HepG2 (cell line): ENCODE measurements around the gene ARHGAP45. TPM values are rescaled to one million over a fixed set of nuclear protein-coding genes. Genes with fewer than 3 reads are reported as not detected.

ENCODE experiments used
- ARNT2 ChIP-seq: sonication (generic); formaldehyde crosslinking; IDR thresholded peaks from 2 replicates; pipeline ENCODE4 v1.8.0; 2022; ENCODE audit warnings: mild to moderate bottlenecking, low read depth, missing genetic modification reagents, moderate library complexity
- BORCS8-MEF2B ChIP-seq: sonication (generic); formaldehyde crosslinking; IDR thresholded peaks from 2 replicates; pipeline ENCODE4 v1.8.0; 2022; ENCODE audit warnings: mild to moderate bottlenecking, missing genetic modification reagents
- ELF4 ChIP-seq: sonication (generic); formaldehyde crosslinking; IDR thresholded peaks from 2 replicates; pipeline ENCODE4 v1.5.0; 2020; ENCODE audit warnings: missing genetic modification reagents, mild to moderate bottlenecking, moderate library complexity, borderline replicate concordance
- FOXO1 ChIP-seq: sonication (generic); formaldehyde crosslinking; IDR thresholded peaks from 2 replicates; pipeline ENCODE4 v1.4.0; 2020; ENCODE audit warnings: missing genetic modification reagents
- GLI4 ChIP-seq: sonication (generic); formaldehyde crosslinking; IDR thresholded peaks from 2 replicates; pipeline ENCODE4 v1.5.1; 2020; ENCODE audit warnings: missing genetic modification reagents, mild to moderate bottlenecking, moderate library complexity, borderline replicate concordance
- IRF2 ChIP-seq: IDR thresholded peaks from 2 replicates; pipeline ENCODE4 v1.6.1; 2018; ENCODE audit warnings: missing genetic modification reagents, missing compliant biosample characterization
- KDM1A ChIP-seq: IDR thresholded peaks from 2 replicates; pipeline ENCODE4 v1.6.1; 2016; ENCODE audit warnings: missing compliant biosample characterization
- MAF1 ChIP-seq: sonication (generic); formaldehyde crosslinking; IDR thresholded peaks from 2 replicates; pipeline ENCODE4 v1.5.0; 2020; ENCODE audit warnings: missing genetic modification reagents, borderline replicate concordance
- MAFF ChIP-seq: IDR thresholded peaks from 2 replicates; pipeline ENCODE4 v1.6.1; 2011; ENCODE audit warnings: low read depth, low read length, improper control_type of control experiment
- MEIS1 ChIP-seq: sonication (generic); formaldehyde crosslinking; IDR thresholded peaks from 2 replicates; pipeline ENCODE4 v1.9.0; 2021; ENCODE audit warnings: mild to moderate bottlenecking, missing genetic modification reagents, moderate library complexity, borderline replicate concordance
- MYC ChIP-seq: sonication (generic); formaldehyde crosslinking; IDR thresholded peaks from 2 replicates; pipeline ENCODE4 v1.9.0; 2021; ENCODE audit warnings: missing genetic modification reagents, borderline replicate concordance
- NRL ChIP-seq: sonication (generic); formaldehyde crosslinking; IDR thresholded peaks from 2 replicates; pipeline ENCODE4 v1.5.0; 2020; ENCODE audit warnings: missing genetic modification reagents, mild to moderate bottlenecking, moderate library complexity, borderline replicate concordance
- REL ChIP-seq: sonication (generic); formaldehyde crosslinking; conservative IDR thresholded peaks from 2 replicates; pipeline ENCODE4 v1.8.0; 2022; ENCODE audit warnings: mild to moderate bottlenecking, missing genetic modification reagents, moderate library complexity
- RXRB ChIP-seq: IDR thresholded peaks from 2 replicates; pipeline ENCODE4 v1.6.1; 2016; ENCODE audit warnings: borderline replicate concordance, missing genetic modification reagents, missing compliant biosample characterization
- SRSF1 ChIP-seq: fragments of 200-400 bp; formaldehyde crosslinking; optimal IDR thresholded peaks from 2 replicates; pipeline ENCODE3; 2017; ENCODE audit warnings: mild to moderate bottlenecking, low read depth, low read length, moderate library complexity
- SUZ12 ChIP-seq: fragments of 150-350 bp; IDR thresholded peaks from 2 replicates; pipeline ENCODE4 v1.6.1; 2014; ENCODE audit warnings: low read depth, low read length
- TGIF2 ChIP-seq: IDR thresholded peaks from 2 replicates; pipeline ENCODE4 v1.6.1; 2016; ENCODE audit warnings: control low read depth, missing compliant biosample characterization
- TOE1 ChIP-seq: sonication (generic); formaldehyde crosslinking; IDR thresholded peaks from 2 replicates; pipeline ENCODE4 v1.4.0; 2020; ENCODE audit warnings: mild to moderate bottlenecking, missing genetic modification reagents
- YY1 ChIP-seq: IDR thresholded peaks from 2 replicates; pipeline ENCODE4 v1.6.1; 2011; ENCODE audit warnings: low read length, low read depth, moderate library complexity, mild to moderate bottlenecking; ENCODE audit not compliant: insufficient read depth, insufficient replicate concordance
- ZBTB20 ChIP-seq: sonication (generic); formaldehyde crosslinking; IDR thresholded peaks from 2 replicates; pipeline ENCODE4 v1.8.1; 2023; ENCODE audit warnings: missing genetic modification reagents, low read depth, mild to moderate bottlenecking, borderline replicate concordance
- ZFP37 ChIP-seq: sonication (generic); formaldehyde crosslinking; IDR thresholded peaks from 2 replicates; pipeline ENCODE4 v1.4.0; 2020; ENCODE audit warnings: missing genetic modification reagents, borderline replicate concordance
- ZFP41 ChIP-seq: sonication (generic); formaldehyde crosslinking; IDR thresholded peaks from 2 replicates; pipeline ENCODE4 v1.4.0; 2020; ENCODE audit warnings: mild to moderate bottlenecking, missing genetic modification reagents, borderline replicate concordance
- ZNF17 ChIP-seq: sonication (generic); formaldehyde crosslinking; IDR thresholded peaks from 2 replicates; pipeline ENCODE4 v1.5.0; 2020; ENCODE audit warnings: mild to moderate bottlenecking, missing genetic modification reagents
- ZNF441 ChIP-seq: sonication (generic); formaldehyde crosslinking; IDR thresholded peaks from 2 replicates; pipeline ENCODE4 v1.7.0; 2021; ENCODE audit warnings: missing genetic modification reagents, borderline replicate concordance
- ZSCAN22 ChIP-seq: sonication (generic); formaldehyde crosslinking; IDR thresholded peaks from 2 replicates; pipeline ENCODE4 v1.4.0; 2020; ENCODE audit warnings: mild to moderate bottlenecking, missing genetic modification reagents
- polyA plus RNA-seq, 8 experiments: library from polyadenylated mRNA; depleted of rRNA in 3 of 8; stranded (reverse) in 7 of 8; unstranded in 1 of 8; fragments of >200 nt; fragmentation: Illumina TruSeq in 4 of 8; extraction: Trizol in 4 of 8; gene quantifications; 2 replicates each; pipeline versions ENCODE4 v1.2.1 to v1.2.3, GENCODE V29; 2011 to 2016; ENCODE audit warnings: low read depth in 4 of 8, missing spikeins in 1 of 8, mixed read lengths in 1 of 8; ENCODE audit not compliant: insufficient read depth in 1 of 8
- total RNA-seq, 5 experiments: library from RNA; depleted of rRNA; stranded (reverse); fragments of >200 nt; fragmentation: Illumina TruSeq; extraction: Trizol; gene quantifications; 2 replicates each; pipeline ENCODE4 v1.2.3, GENCODE V29; 2016; ENCODE audit warnings: low read depth in 1 of 5
- TF ChIP-seq, protein P1 (sequence below): sonication (generic); formaldehyde crosslinking; IDR thresholded peaks from 2 replicates; pipeline ENCODE4 v1.4.0; 2020; ENCODE audit warnings: missing genetic modification reagents, borderline replicate concordance
- TF ChIP-seq, protein P2 (sequence below): sonication (generic); formaldehyde crosslinking; IDR thresholded peaks from 2 replicates; pipeline ENCODE4 v1.8.0; 2022; ENCODE audit warnings: missing genetic modification reagents, mild to moderate bottlenecking, moderate library complexity, borderline replicate concordance
- TF ChIP-seq, protein P3 (sequence below): sonication (generic); formaldehyde crosslinking; IDR thresholded peaks from 2 replicates; pipeline ENCODE4 v1.5.0; 2020; ENCODE audit warnings: missing genetic modification reagents

ARHGAP45 gene
- total and polyA plus RNA-seq, 2 of the 13 experiments (the other 11 are each of a cell fraction or from before 2014, with no cell fraction given) = 0.84 to 32.0 TPM

GRCh38 chr19:1102407-1103131, 35.6 kb downstream of the ARHGAP45 start (continued):
- TF ChIP-seq, protein P1, sequence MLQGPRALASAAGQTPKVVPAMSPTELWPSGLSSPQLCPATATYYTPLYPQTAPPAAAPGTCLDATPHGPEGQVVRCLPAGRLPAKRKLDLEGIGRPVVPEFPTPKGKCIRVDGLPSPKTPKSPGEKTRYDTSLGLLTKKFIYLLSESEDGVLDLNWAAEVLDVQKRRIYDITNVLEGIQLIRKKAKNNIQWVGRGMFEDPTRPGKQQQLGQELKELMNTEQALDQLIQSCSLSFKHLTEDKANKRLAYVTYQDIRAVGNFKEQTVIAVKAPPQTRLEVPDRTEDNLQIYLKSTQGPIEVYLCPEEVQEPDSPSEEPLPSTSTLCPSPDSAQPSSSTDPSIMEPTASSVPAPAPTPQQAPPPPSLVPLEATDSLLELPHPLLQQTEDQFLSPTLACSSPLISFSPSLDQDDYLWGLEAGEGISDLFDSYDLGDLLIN = no peak
- TF ChIP-seq ZBTB20 = no peak
- no peak for TF ChIP-seq YY1
- TF ChIP-seq TGIF2 = no peak
- no peak; the same call in 1 of the 2 replicates for TF ChIP-seq IRF2 (CRISPR knock-in tag)
- TF ChIP-seq ZFP41 (CRISPR knock-in tag) = no peak
- peak; percentile 26; the same call in 1 of the 2 replicates for TF ChIP-seq RXRB
- TF ChIP-seq, protein P2, sequence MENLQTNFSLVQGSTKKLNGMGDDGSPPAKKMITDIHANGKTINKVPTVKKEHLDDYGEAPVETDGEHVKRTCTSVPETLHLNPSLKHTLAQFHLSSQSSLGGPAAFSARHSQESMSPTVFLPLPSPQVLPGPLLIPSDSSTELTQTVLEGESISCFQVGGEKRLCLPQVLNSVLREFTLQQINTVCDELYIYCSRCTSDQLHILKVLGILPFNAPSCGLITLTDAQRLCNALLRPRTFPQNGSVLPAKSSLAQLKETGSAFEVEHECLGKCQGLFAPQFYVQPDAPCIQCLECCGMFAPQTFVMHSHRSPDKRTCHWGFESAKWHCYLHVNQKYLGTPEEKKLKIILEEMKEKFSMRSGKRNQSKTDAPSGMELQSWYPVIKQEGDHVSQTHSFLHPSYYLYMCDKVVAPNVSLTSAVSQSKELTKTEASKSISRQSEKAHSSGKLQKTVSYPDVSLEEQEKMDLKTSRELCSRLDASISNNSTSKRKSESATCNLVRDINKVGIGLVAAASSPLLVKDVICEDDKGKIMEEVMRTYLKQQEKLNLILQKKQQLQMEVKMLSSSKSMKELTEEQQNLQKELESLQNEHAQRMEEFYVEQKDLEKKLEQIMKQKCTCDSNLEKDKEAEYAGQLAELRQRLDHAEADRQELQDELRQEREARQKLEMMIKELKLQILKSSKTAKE = no peak
- TF ChIP-seq GLI4 (CRISPR knock-in tag) = no peak
- TF ChIP-seq BORCS8-MEF2B (CRISPR knock-in tag) = no peak
- no peak for TF ChIP-seq MAF1
- TF ChIP-seq FOXO1 (CRISPR knock-in tag) = no peak
- no peak for TF ChIP-seq NRL (CRISPR knock-in tag)
- no peak for TF ChIP-seq ZNF441
- TF ChIP-seq SRSF1 = no peak
- no peak for TF ChIP-seq ZSCAN22 (CRISPR knock-in tag)
- no peak for TF ChIP-seq ELF4
- TF ChIP-seq MEIS1 (CRISPR knock-in tag) = no peak
- TF ChIP-seq ARNT2 = no peak; the same call in 1 of the 2 replicates
- TF ChIP-seq, protein P3, sequence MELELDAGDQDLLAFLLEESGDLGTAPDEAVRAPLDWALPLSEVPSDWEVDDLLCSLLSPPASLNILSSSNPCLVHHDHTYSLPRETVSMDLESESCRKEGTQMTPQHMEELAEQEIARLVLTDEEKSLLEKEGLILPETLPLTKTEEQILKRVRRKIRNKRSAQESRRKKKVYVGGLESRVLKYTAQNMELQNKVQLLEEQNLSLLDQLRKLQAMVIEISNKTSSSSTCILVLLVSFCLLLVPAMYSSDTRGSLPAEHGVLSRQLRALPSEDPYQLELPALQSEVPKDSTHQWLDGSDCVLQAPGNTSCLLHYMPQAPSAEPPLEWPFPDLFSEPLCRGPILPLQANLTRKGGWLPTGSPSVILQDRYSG (CRISPR knock-in tag) = no peak
- TF ChIP-seq REL (CRISPR knock-in tag) = no peak
- no peak for TF ChIP-seq TOE1
- TF ChIP-seq SUZ12 = no peak
- no peak for TF ChIP-seq ZNF17 (CRISPR knock-in tag)
- peak; percentile 24; the same call in 1 of the 2 replicates for TF ChIP-seq KDM1A (CRISPR knock-in tag)
- TF ChIP-seq MYC (CRISPR knock-in tag) = peak; percentile 18; the same call in 1 of the 2 replicates
- no peak for TF ChIP-seq ZFP37 (CRISPR knock-in tag)
- TF ChIP-seq MAFF = no peak
